Measurements from ENCODE around the gene TNRC6A.

- TF ChIP-seq CTCF (IDR thresholded peaks at IDR 0.05; ENCODE audit: low read depth, low read length, missing input control) (no peak), RAD21 (IDR thresholded peaks at IDR 0.05) (no peak), SP1 (IDR thresholded peaks at IDR 0.05) (no peak), GABPA (IDR thresholded peaks at IDR 0.05 in 1 of 2, conservative IDR thresholded peaks at IDR 0.05 in 1 of 2) (no peak), ATF3 (IDR thresholded peaks at IDR 0.05) (no peak), MAX (IDR thresholded peaks at IDR 0.05) (no peak)
These were observed 1.5 kb downstream of the TNRC6A start for GRCh38 chr16:24730914-24731313.

Measured in liver (tissue), 3 donors.